ENCODE data around the gene EIF3K.

GRCh38 chr19:38670921-38671398, 52.0 kb downstream of the EIF3K start:
- no peak for TF ChIP-seq CREB1 (IDR thresholded peaks at IDR 0.05; ENCODE audit: low read depth)
- no peak for TF ChIP-seq MAX (IDR thresholded peaks at IDR 0.05)
- no peak for TF ChIP-seq EP300 (IDR thresholded peaks at IDR 0.05; ENCODE audit: borderline replicate concordance)
- TF ChIP-seq YY1 (IDR thresholded peaks at IDR 0.05; ENCODE audit: low read depth): no peak
- TF ChIP-seq EGR1 (IDR thresholded peaks at IDR 0.05): no peak
- no peak for TF ChIP-seq CEBPB (IDR thresholded peaks at IDR 0.05)
- TF ChIP-seq FOXM1 (IDR thresholded peaks at IDR 0.05; ENCODE audit: borderline replicate concordance, low read depth): no peak

All from Ishikawa (cell line).